GM12872 (cell line): ENCODE data around the gene OOSP4B.

Source experiments
- TF ChIP-seq, protein P1 (sequence below): IDR thresholded peaks from 3 replicates; pipeline ENCODE4 v1.5.1; 2011; ENCODE audit warnings: low read depth, mild to moderate bottlenecking, low read length, moderate library complexity; ENCODE audit not compliant: insufficient read depth

The OOSP4B gene

DNA sequence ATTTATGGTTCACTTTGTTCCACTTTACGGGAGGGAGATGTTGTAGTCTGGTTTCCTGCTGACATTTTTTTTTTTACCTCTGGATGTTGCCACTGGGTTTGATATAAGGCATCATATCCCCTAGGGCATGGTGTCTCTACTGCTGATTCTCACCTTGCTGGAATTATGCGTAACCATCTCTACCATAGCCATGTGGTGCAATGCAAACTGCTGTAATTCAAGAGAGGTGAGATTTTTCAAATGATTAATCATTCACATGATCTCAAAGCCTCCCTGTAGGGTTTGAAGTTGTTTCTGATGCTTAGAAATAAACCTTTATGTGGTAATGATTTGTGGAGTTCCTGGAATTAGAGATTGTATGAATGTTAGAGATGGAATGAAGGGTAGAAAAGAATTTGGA, 52.5 kb downstream of the OOSP4B start:
- TF ChIP-seq, protein P1, sequence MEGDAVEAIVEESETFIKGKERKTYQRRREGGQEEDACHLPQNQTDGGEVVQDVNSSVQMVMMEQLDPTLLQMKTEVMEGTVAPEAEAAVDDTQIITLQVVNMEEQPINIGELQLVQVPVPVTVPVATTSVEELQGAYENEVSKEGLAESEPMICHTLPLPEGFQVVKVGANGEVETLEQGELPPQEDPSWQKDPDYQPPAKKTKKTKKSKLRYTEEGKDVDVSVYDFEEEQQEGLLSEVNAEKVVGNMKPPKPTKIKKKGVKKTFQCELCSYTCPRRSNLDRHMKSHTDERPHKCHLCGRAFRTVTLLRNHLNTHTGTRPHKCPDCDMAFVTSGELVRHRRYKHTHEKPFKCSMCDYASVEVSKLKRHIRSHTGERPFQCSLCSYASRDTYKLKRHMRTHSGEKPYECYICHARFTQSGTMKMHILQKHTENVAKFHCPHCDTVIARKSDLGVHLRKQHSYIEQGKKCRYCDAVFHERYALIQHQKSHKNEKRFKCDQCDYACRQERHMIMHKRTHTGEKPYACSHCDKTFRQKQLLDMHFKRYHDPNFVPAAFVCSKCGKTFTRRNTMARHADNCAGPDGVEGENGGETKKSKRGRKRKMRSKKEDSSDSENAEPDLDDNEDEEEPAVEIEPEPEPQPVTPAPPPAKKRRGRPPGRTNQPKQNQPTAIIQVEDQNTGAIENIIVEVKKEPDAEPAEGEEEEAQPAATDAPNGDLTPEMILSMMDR = no peak

DNA sequence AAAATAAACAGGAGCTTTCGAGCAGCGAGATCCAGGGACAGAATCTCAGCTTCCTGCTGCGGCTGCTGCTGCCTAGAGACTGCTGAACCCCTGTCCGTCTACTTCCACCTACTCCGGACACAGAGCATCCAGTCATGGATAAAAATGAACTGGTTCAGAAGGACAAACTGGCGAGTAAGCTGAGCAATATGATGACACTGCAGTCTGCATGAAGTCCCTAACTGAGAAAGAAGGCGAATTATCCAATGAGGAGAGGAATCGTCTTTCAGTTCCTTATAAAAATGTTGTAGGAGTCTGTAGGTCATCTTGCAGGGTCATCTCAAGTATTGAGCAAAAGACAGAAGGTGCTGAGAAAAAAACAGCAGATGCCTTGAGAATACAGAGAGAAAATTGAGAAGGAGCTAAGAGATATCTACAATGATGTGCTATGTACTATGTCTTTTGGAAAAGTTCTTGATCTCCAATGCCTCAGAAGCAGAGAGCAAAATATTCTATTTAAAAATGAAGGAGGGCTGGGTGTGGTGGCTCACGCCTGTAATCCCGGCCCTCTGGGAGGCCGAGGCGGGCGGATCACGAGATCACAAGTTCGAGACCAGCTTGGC, 60.3 kb downstream of the OOSP4B start:
- TF ChIP-seq, protein P1 = no peak

DNA sequence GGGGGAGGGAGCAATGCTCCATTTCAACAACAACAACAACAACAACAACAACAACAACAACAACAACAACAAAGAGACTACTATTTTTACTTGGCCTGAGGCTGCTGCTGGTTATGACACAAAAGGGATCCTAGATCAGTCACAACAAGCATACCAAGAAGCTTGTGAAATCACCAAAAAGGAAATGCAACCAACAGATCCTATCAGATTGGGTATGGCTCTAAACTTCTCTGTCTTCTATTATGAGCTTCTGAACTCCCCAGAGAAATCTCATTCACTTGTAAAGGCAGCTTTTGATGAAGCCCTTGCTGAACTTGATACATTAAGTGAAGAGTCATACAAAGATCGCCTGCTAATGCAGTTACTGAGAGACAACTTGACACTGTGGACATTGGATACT, 61.0 kb downstream of the OOSP4B start:
- TF ChIP-seq, protein P1 = no peak

DNA sequence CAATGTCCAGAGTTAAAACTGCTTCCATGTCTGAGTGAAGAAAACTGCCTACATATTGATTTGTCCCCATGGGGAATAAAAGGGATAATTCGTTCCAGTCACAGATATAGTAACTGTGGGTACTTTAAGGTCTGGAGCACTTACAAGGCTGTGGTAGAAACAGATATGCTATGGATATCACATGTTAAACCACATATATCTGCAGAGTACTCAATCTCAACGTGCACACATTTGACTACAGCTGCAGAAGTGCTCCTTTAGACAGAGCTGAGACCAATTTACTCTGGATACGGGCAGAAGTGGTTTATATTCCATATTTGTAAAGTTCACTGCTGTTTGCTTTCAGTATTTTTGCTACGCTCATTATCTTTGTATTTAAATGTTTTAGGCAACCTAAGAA, 61.8 kb downstream of the OOSP4B start:
- TF ChIP-seq, protein P1 = no peak

DNA sequence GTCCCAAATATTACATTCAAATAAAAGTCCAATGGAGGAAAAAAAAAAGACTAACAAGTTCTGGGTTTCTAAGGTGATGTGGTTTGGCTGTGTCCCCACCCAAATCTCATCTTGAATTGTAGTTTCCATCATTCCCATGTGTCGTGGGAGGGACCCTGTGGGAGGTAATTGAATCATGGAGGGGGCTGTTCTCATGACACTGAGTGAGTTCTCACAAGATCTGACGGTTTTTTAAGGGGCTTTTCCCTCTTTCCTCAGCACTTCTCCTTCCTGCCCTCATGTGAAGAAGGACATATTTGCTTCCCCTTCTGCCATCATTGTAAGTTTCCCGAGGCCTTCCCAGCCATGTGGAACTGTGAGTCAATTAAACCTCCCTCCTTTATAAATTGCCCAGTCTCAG, 63.6 kb downstream of the OOSP4B start:
- TF ChIP-seq, protein P1 = no peak
